OCI-LY1 (cell line): ENCODE data around the gene AFF1.

Source experiments
- H2AFZ ChIP-seq: fragments of 200-600 bp; sonication (generic), shearing (Covaris generic); 2 replicates; pipeline ENCODE4 v1.6.0; 2014; ENCODE audit warnings: antibody characterized with exemption, mild to moderate bottlenecking, low read length
- H3F3A ChIP-seq: fragments of 200-600 bp; sonication (generic), shearing (Covaris generic); 2 replicates; pipeline ENCODE4 v1.6.0; 2014; ENCODE audit warnings: mild to moderate bottlenecking, antibody characterized with exemption, low read length, moderate library complexity; ENCODE audit not compliant: insufficient read depth
- H3K27ac ChIP-seq: fragments of 200-600 bp; sonication (generic); 2 replicates; pipeline ENCODE4 v1.5.1; 2014; ENCODE audit warnings: low read length, mixed run types, mild to moderate bottlenecking, low read depth; ENCODE audit not compliant: poor library complexity, severe bottlenecking
- H3K27me3 ChIP-seq: fragments of 200-600 bp; sonication (generic); 2 replicates; pipeline ENCODE4 v1.6.0; 2014; ENCODE audit warnings: antibody characterized with exemption, mild to moderate bottlenecking, low read length, moderate library complexity; ENCODE audit not compliant: insufficient read depth
- H3K36me3 ChIP-seq: fragments of 200-600 bp; sonication (generic); 2 replicates; pipeline ENCODE4 v1.6.1; 2014; ENCODE audit warnings: mild to moderate bottlenecking, antibody characterized with exemption, low read length, moderate library complexity, mixed read lengths; ENCODE audit not compliant: insufficient read depth
- H3K4me1 ChIP-seq: fragments of 200-600 bp; sonication (generic); 2 replicates; pipeline ENCODE4 v1.5.1; 2014; ENCODE audit warnings: mild to moderate bottlenecking, low read length, moderate library complexity; ENCODE audit not compliant: insufficient read depth, severe bottlenecking
- H3K4me2 ChIP-seq: fragments of 200-600 bp; sonication (generic), shearing (Covaris generic); 2 replicates; pipeline ENCODE4 v1.6.1; 2014; ENCODE audit warnings: low read length
- H3K4me3 ChIP-seq: fragments of 200-600 bp; sonication (generic); 2 replicates; pipeline ENCODE4 v1.5.1; 2014; ENCODE audit warnings: low read length, low read depth, mild to moderate bottlenecking, mixed read lengths; ENCODE audit not compliant: poor library complexity, severe bottlenecking
- H3K79me2 ChIP-seq: fragments of 200-600 bp; shearing (Covaris generic); 2 replicates; pipeline ENCODE4 v1.6.1; 2016; ENCODE audit warnings: mixed run types, low read length, mixed read lengths; ENCODE audit not compliant: insufficient read depth
- H3K9ac ChIP-seq: fragments of 200-600 bp; sonication (generic), shearing (Covaris generic); 2 replicates; pipeline ENCODE4 v1.6.1; 2014; ENCODE audit warnings: mild to moderate bottlenecking, low read length, mixed read lengths
- H3K9me2 ChIP-seq: fragments of 200-600 bp; sonication (generic), shearing (Covaris generic); 2 replicates; pipeline ENCODE4 v1.6.1; 2014; ENCODE audit warnings: low read depth, mild to moderate bottlenecking, low read length, mixed read lengths
- H3K9me3 ChIP-seq: fragments of 200-600 bp; shearing (Covaris generic); 2 replicates; pipeline ENCODE4 v1.6.1; 2014; ENCODE audit warnings: low read length, mixed read lengths
- H4K20me1 ChIP-seq: fragments of 200-600 bp; sonication (generic), shearing (Covaris generic); 2 replicates; pipeline ENCODE4 v1.6.0; 2016; ENCODE audit warnings: mild to moderate bottlenecking, low read length; ENCODE audit not compliant: insufficient read depth
- CTCF ChIP-seq: fragments of 200-600 bp; sonication (generic), shearing (Covaris generic); IDR thresholded peaks from 2 replicates; pipeline ENCODE4 v1.5.1; 2017; ENCODE audit warnings: mild to moderate bottlenecking, antibody characterized with exemption, low read length, moderate library complexity, mixed read lengths
- EZH2 ChIP-seq: fragments of 200-600 bp; sonication (generic), shearing (Covaris generic); IDR thresholded peaks from 2 replicates; pipeline ENCODE4 v1.8.0; 2017; ENCODE audit warnings: borderline replicate concordance, mixed run types, mild to moderate bottlenecking, antibody characterized with exemption, low read length, moderate library complexity, mixed read lengths

AFF1 gene

GRCh38 chr4:86895692-86896488 is 38.9 kb upstream of the AFF1 start:
- no peaks in the 10 kb centered on the region for H3K27me3 ChIP-seq
- no peak overlapping the region for H2AFZ ChIP-seq
- H3K9me2 ChIP-seq = no peaks in the 10 kb centered on the region
- H3K4me1 ChIP-seq = no peaks in the 10 kb centered on the region
- no peaks in the 10 kb centered on the region for H4K20me1 ChIP-seq
- no peak overlapping the region for H3K4me3 ChIP-seq
- no peak overlapping the region for H3K9ac ChIP-seq
- H3F3A ChIP-seq = no peaks in the 10 kb centered on the region
- H3K9me3 ChIP-seq = no peaks in the 10 kb centered on the region
- H3K36me3 ChIP-seq = no peaks in the 10 kb centered on the region
- H3K4me2 ChIP-seq = no peak overlapping the region
- no peaks in the 10 kb centered on the region for H3K79me2 ChIP-seq
- TF ChIP-seq CTCF = peak; percentile 85
- TF ChIP-seq EZH2 = no peak
- no peak overlapping the region for H3K27ac ChIP-seq

GRCh38 chr4:86896596-86896995 is 38.2 kb upstream of the AFF1 start:
- Histone ChIP-seq H3K9me2 (no peaks in the 10 kb centered on the region), H3K27me3 (no peaks in the 10 kb centered on the region), H3K9me3 (no peaks in the 10 kb centered on the region), H3K4me2 (no peak overlapping the region), H3K27ac (no peak overlapping the region), H3K79me2 (no peaks in the 10 kb centered on the region), H3K9ac (no peak overlapping the region), H3K4me1 (no peaks in the 10 kb centered on the region), H3F3A (no peaks in the 10 kb centered on the region), H4K20me1 (no peaks in the 10 kb centered on the region), H3K36me3 (no peaks in the 10 kb centered on the region), H3K4me3 (no peak overlapping the region), H2AFZ (no peak overlapping the region)
- TF ChIP-seq EZH2 (no peak), CTCF (no peak)

DNA sequence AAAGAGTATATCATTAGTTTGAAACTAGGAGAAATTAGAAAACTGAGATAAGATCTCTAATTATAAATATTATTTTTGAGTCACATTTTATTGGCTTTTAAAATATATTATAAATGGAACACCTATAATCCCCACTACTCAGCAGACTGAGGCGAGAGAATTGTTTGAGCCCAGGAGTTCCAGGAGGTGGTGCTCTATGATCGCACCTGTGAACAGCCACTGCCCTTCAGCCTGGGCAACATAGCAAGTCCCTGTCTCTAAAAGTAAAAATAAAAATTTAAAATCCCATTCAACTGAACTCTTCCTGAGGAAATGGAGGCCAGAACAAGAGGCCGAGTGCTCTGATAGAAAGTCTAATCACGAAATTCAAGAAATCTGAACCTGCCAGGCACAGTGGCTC is 36.2 kb upstream of the AFF1 start:
- no peaks in the 10 kb centered on the region for H3K9me3 ChIP-seq
- no peaks in the 10 kb centered on the region for H3K9me2 ChIP-seq
- no peaks in the 10 kb centered on the region for H3F3A ChIP-seq
- no peak overlapping the region for H3K27ac ChIP-seq
- TF ChIP-seq EZH2 = no peak
- peak; percentile 38 for TF ChIP-seq CTCF
- no peak overlapping the region for H2AFZ ChIP-seq
- H3K27me3 ChIP-seq = no peaks in the 10 kb centered on the region
- H3K36me3 ChIP-seq = no peaks in the 10 kb centered on the region; the same call in 1 of the 2 replicates
- no peaks in the 10 kb centered on the region for H3K79me2 ChIP-seq
- H3K4me3 ChIP-seq = no peak overlapping the region
- H3K9ac ChIP-seq = no peak overlapping the region
- no peak overlapping the region for H3K4me2 ChIP-seq
- no peaks in the 10 kb centered on the region for H4K20me1 ChIP-seq
- H3K4me1 ChIP-seq = no peaks in the 10 kb centered on the region
